WTC11 (cell line): Measurements from ENCODE around the gene RXRA. TPM values are rescaled to one million over a fixed set of nuclear protein-coding genes. Genes with fewer than 3 reads are reported as not detected.

Experiments used
- ATAC-seq: fragments of 200-7000 bp; cut with Tn5 transposase; 2 replicates; pipeline ENCODE4 v1.10.0; 2021; ENCODE audit warnings: mild to moderate bottlenecking, moderate library complexity
- CTCF ChIA-PET: fragments of 300-600 bp; sonication (Branson Sonifier 250); formaldehyde crosslinking; loops from one replicate; lab custom pipeline; 2021; ENCODE audit warnings: antibody characterized with exemption; lab: Charles Lee
- POLR2A ChIA-PET: fragments of 350-600 bp; sonication (Branson Sonifier 250); formaldehyde crosslinking; loops from one replicate; lab custom pipeline; 2021; ENCODE audit warnings: antibody characterized with exemption; lab: Charles Lee
- DNase-seq: peaks from one replicate; pipeline ENCODE4 v3.0.0; 2021; ENCODE audit warnings: low spot score
- H3K27ac Mint-ChIP-seq: 2 replicates; pipeline ENCODE4 v1.8.0; 2021; ENCODE audit warnings: mixed read lengths
- H3K27me3 Mint-ChIP-seq: 2 replicates; pipeline ENCODE4 v1.8.0; 2021; ENCODE audit warnings: low read depth, mild to moderate bottlenecking, moderate library complexity, mixed read lengths
- H3K36me3 Mint-ChIP-seq: 2 replicates; pipeline ENCODE4 v1.8.0; 2021; ENCODE audit warnings: mixed read lengths
- H3K4me1 Mint-ChIP-seq: 2 replicates; pipeline ENCODE4 v1.8.0; 2022; ENCODE audit warnings: mixed read lengths
- H3K4me3 Mint-ChIP-seq: 2 replicates; pipeline ENCODE4 v1.8.0; 2021; ENCODE audit warnings: mild to moderate bottlenecking, moderate library complexity, mixed read lengths
- H3K9me3 Mint-ChIP-seq: 2 replicates; pipeline ENCODE4 v1.8.0; 2021; ENCODE audit warnings: mixed read lengths
- ATF1 ChIP-seq: sonication (generic); formaldehyde crosslinking; IDR thresholded peaks from 2 replicates; pipeline ENCODE4 v1.8.1; 2023; ENCODE audit warnings: mild to moderate bottlenecking, moderate library complexity, missing genetic modification reagents
- CREM ChIP-seq: sonication (generic); formaldehyde crosslinking; IDR thresholded peaks from 2 replicates; pipeline ENCODE4 v1.8.1; 2022; ENCODE audit warnings: mild to moderate bottlenecking, missing genetic modification reagents, moderate library complexity
- FOXJ3 ChIP-seq: sonication (generic); formaldehyde crosslinking; IDR thresholded peaks from 2 replicates; pipeline ENCODE4 v1.9.0; 2021; ENCODE audit warnings: missing genetic modification reagents, mild to moderate bottlenecking, borderline replicate concordance
- FOXP1 ChIP-seq: sonication (generic); formaldehyde crosslinking; IDR thresholded peaks from 2 replicates; pipeline ENCODE4 v1.8.0; 2022; ENCODE audit warnings: missing genetic modification reagents, mild to moderate bottlenecking, moderate library complexity, borderline replicate concordance
- GABPB1 ChIP-seq: sonication (generic); formaldehyde crosslinking; IDR thresholded peaks from 2 replicates; pipeline ENCODE4 v1.8.1; 2023; ENCODE audit warnings: mild to moderate bottlenecking, missing genetic modification reagents
- MYBL2 ChIP-seq: sonication (generic); formaldehyde crosslinking; IDR thresholded peaks from 2 replicates; pipeline ENCODE4 v1.8.1; 2023; ENCODE audit warnings: mild to moderate bottlenecking, moderate library complexity, missing genetic modification reagents
- NR1H2 ChIP-seq: sonication (generic); formaldehyde crosslinking; IDR thresholded peaks from 2 replicates; pipeline ENCODE4 v1.9.0; 2021; ENCODE audit warnings: mild to moderate bottlenecking, moderate library complexity, missing genetic modification reagents
- NR2C2 ChIP-seq: sonication (generic); formaldehyde crosslinking; IDR thresholded peaks from 2 replicates; pipeline ENCODE4 v1.8.0; 2022; ENCODE audit warnings: mild to moderate bottlenecking, missing genetic modification reagents
- RORB ChIP-seq: fragments of 250-450 bp; sonication (Bioruptor Pico); IDR thresholded peaks from 2 replicates; pipeline ENCODE4 v1.9.0; 2021; ENCODE audit warnings: mild to moderate bottlenecking
- SMAD4 ChIP-seq: sonication (generic); formaldehyde crosslinking; IDR thresholded peaks from 2 replicates; pipeline ENCODE4 v1.8.0; 2022; ENCODE audit warnings: mild to moderate bottlenecking, missing genetic modification reagents
- TEAD1 ChIP-seq: sonication (generic); formaldehyde crosslinking; IDR thresholded peaks from 2 replicates; pipeline ENCODE4 v1.8.0; 2022; ENCODE audit warnings: mild to moderate bottlenecking, missing genetic modification reagents
- ZNF121 ChIP-seq: sonication (generic); formaldehyde crosslinking; IDR thresholded peaks from 2 replicates; pipeline ENCODE4 v1.8.0; 2023; ENCODE audit warnings: missing genetic modification reagents
- ZNF138 ChIP-seq: sonication (generic); formaldehyde crosslinking; conservative IDR thresholded peaks from 2 replicates; pipeline ENCODE4 v1.8.1; 2022; ENCODE audit warnings: mild to moderate bottlenecking, moderate library complexity, missing genetic modification reagents
- ZNF263 ChIP-seq: sonication (generic); formaldehyde crosslinking; IDR thresholded peaks from 2 replicates; pipeline ENCODE4 v1.8.1; 2022; ENCODE audit warnings: low read depth, mild to moderate bottlenecking, moderate library complexity, missing genetic modification reagents
- ZNF396 ChIP-seq: fragments of 250-450 bp; sonication (Bioruptor Pico); IDR thresholded peaks from 2 replicates; pipeline ENCODE4 v1.8.0; 2021; ENCODE audit warnings: mild to moderate bottlenecking, moderate library complexity, borderline replicate concordance
- ZNF416 ChIP-seq: fragments of 250-450 bp; sonication (Bioruptor Pico); IDR thresholded peaks from 2 replicates; pipeline ENCODE4 v1.9.0; 2021; ENCODE audit warnings: mild to moderate bottlenecking, inconsistent platforms
- ZNF423 ChIP-seq: fragments of 250-450 bp; sonication (Bioruptor Pico); IDR thresholded peaks from 2 replicates; pipeline ENCODE4 v2.1.2; 2022; ENCODE audit warnings: mild to moderate bottlenecking, moderate library complexity
- total RNA-seq: library from RNA; stranded (reverse); gene quantifications from 3 replicates; pipeline ENCODE4 v1.2.3, GENCODE V29; 2021
- TF ChIP-seq, protein P1 (sequence below): sonication (generic); formaldehyde crosslinking; IDR thresholded peaks from 2 replicates; pipeline ENCODE4 v1.8.1; 2022; ENCODE audit warnings: low read depth, mild to moderate bottlenecking, moderate library complexity, missing genetic modification reagents, borderline replicate concordance
- TF ChIP-seq, protein P2 (sequence below): fragments of 250-450 bp; sonication (Bioruptor Pico); conservative IDR thresholded peaks from 2 replicates; pipeline ENCODE4 v1.9.0; 2021; ENCODE audit warnings: mild to moderate bottlenecking
- TF ChIP-seq, protein P3 (sequence below): sonication (generic); formaldehyde crosslinking; IDR thresholded peaks from 2 replicates; pipeline ENCODE4 v1.8.0; 2022; ENCODE audit warnings: mild to moderate bottlenecking, missing genetic modification reagents
- TF ChIP-seq, protein P4 (sequence below): fragments of 250-450 bp; sonication (Bioruptor Pico); IDR thresholded peaks from 2 replicates; pipeline ENCODE4 v1.9.0; 2021; ENCODE audit warnings: mild to moderate bottlenecking, borderline replicate concordance
- TF ChIP-seq, protein P5 (sequence below): sonication (generic); formaldehyde crosslinking; IDR thresholded peaks from 2 replicates; pipeline ENCODE4 v1.8.0; 2023; ENCODE audit warnings: mild to moderate bottlenecking, missing genetic modification reagents
- TF ChIP-seq, protein P6 (sequence below): fragments of 200-600 bp; IDR thresholded peaks from 2 replicates; pipeline ENCODE4 v1.8.0; 2022; ENCODE audit warnings: antibody characterized with exemption

The RXRA gene
- total RNA-seq, 1 experiment from 2014 or later: 27.5 TPM

DNA sequence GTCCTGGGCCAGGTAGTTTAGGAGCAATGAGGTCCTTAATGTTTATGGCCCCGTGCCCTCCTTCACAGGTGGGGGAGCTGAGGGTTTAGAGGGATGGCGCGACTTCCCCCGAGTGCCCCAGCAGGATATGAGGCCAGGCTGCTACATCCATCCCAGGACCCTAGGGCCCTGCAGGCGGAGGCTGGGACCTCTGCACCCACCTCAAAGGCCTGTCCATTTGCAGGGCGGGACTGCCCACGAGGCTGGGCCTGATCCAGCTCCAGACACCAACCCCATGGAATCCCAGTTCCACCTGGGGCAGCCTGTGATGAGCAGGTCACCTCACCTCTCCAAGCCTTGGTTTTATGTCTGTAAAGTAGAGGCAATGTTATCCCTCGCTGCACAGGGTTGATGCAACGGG is 142.1 kb downstream of the RXRA start:
- TF ChIP-seq ZNF263 (CRISPR knock-in tag): no peak
- TF ChIP-seq ZNF423 (CRISPR knock-in tag): no peak
- TF ChIP-seq, protein P1, sequence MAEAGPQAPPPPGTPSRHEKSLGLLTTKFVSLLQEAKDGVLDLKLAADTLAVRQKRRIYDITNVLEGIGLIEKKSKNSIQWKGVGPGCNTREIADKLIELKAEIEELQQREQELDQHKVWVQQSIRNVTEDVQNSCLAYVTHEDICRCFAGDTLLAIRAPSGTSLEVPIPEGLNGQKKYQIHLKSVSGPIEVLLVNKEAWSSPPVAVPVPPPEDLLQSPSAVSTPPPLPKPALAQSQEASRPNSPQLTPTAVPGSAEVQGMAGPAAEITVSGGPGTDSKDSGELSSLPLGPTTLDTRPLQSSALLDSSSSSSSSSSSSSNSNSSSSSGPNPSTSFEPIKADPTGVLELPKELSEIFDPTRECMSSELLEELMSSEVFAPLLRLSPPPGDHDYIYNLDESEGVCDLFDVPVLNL: no peak
- TF ChIP-seq, protein P2, sequence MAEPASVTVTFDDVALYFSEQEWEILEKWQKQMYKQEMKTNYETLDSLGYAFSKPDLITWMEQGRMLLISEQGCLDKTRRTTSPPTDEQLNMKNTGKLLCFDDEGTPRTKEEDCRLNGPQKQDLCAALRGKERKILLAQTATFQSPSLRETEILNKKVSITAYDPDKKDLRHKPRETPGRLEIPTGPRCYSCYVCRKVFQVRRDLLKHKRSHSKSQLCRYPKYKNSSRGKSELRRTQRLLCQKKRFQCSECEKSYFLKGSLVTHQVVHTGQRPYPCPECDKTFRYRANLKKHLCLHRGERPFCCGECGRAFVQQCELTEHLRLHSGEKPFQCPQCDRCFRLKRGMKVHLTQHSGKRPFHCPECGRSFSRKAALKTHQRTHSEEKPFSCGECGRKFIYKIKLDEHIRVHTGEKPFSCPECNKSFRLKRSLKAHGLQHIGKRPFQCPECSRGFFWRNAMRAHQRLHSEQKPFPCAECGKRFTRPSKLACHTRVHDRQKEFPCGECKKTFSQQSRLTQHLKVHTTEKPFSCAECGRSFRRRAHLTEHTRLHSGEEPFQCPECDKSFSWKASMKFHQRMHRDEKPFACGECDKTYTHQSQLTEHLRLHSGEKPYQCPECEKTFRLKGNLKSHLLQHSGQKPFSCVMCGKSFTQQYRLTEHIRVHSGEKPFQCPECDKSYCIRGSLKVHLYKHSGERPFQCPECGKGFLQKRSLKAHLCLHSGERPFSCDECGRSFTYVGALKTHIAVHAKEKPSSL (CRISPR knock-in tag): no peak
- TF ChIP-seq, protein P3, sequence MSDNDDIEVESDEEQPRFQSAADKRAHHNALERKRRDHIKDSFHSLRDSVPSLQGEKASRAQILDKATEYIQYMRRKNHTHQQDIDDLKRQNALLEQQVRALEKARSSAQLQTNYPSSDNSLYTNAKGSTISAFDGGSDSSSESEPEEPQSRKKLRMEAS (CRISPR knock-in tag): no peak
- TF ChIP-seq CREM (CRISPR knock-in tag): no peak
- no peak for TF ChIP-seq ATF1 (CRISPR knock-in tag)
- no peak for TF ChIP-seq ZNF138 (CRISPR knock-in tag)
- TF ChIP-seq NR1H2: no peak
- TF ChIP-seq TEAD1 (CRISPR knock-in tag): no peak
- TF ChIP-seq FOXP1 (CRISPR knock-in tag): no peak
- TF ChIP-seq, protein P4, sequence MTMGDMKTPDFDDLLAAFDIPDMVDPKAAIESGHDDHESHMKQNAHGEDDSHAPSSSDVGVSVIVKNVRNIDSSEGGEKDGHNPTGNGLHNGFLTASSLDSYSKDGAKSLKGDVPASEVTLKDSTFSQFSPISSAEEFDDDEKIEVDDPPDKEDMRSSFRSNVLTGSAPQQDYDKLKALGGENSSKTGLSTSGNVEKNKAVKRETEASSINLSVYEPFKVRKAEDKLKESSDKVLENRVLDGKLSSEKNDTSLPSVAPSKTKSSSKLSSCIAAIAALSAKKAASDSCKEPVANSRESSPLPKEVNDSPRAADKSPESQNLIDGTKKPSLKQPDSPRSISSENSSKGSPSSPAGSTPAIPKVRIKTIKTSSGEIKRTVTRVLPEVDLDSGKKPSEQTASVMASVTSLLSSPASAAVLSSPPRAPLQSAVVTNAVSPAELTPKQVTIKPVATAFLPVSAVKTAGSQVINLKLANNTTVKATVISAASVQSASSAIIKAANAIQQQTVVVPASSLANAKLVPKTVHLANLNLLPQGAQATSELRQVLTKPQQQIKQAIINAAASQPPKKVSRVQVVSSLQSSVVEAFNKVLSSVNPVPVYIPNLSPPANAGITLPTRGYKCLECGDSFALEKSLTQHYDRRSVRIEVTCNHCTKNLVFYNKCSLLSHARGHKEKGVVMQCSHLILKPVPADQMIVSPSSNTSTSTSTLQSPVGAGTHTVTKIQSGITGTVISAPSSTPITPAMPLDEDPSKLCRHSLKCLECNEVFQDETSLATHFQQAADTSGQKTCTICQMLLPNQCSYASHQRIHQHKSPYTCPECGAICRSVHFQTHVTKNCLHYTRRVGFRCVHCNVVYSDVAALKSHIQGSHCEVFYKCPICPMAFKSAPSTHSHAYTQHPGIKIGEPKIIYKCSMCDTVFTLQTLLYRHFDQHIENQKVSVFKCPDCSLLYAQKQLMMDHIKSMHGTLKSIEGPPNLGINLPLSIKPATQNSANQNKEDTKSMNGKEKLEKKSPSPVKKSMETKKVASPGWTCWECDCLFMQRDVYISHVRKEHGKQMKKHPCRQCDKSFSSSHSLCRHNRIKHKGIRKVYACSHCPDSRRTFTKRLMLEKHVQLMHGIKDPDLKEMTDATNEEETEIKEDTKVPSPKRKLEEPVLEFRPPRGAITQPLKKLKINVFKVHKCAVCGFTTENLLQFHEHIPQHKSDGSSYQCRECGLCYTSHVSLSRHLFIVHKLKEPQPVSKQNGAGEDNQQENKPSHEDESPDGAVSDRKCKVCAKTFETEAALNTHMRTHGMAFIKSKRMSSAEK (CRISPR knock-in tag): no peak
- no peak for TF ChIP-seq RORB (CRISPR knock-in tag)
- H3K27ac Mint-ChIP-seq: no peak overlapping the region
- no peak for ATAC-seq
- DNase-seq: no peak
- ChIA-PET CTCF (no interaction called here), POLR2A (no interaction called here)
- no peaks in the 10 kb centered on the region for H3K9me3 Mint-ChIP-seq
- no peaks in the 10 kb centered on the region for H3K36me3 Mint-ChIP-seq
- H3K27me3 Mint-ChIP-seq: no peaks in the 10 kb centered on the region
- H3K4me1 Mint-ChIP-seq: no peaks in the 10 kb centered on the region
- H3K4me3 Mint-ChIP-seq: no peak overlapping the region

DNA sequence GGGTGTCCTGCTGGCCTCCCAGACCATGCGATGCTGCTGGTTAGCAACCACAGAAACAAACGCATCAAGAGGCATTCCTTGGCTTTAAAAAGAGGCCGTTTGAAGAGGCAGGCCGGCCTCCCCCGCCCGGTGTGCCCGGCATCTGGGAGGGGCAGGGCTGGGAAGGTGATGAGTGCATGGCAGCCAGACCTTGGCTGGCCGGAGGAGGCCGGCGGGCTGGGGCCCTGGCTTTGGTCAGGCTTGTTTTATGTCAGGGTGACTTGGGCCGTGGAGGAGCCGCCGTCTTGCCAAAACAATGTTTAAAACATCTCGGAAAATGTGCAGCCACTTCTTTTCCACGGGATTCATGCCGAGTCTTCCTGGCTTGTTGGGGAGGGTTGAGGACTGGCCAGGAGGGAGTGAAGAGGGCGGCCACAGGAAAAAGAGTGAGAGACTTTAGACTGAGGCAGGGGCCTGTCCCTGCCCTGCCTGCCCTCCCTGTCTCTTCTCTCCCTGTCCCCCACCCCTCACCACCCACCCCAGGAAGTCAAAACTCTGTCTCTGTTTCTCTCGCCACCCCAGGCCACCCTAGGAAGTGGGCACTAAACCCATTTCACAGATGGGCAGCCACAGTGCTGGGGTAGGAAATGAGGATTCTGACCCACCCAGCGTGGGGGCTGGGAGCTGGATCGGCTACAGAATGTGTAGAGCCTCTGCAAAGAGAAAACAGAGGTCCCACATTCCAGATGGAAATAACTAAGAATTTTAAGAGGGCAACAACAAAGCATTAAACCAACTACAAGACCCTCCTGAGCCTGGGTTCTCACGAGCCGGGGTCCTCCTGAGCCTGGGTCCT is 143.0 kb downstream of the RXRA start:
- no peak overlapping the region for H3K27ac Mint-ChIP-seq
- H3K36me3 Mint-ChIP-seq: no peaks in the 10 kb centered on the region
- no peaks in the 10 kb centered on the region for H3K27me3 Mint-ChIP-seq
- DNase-seq (no peak), ATAC-seq (no peak)
- POLR2A ChIA-PET: no interaction called here
- no peaks in the 10 kb centered on the region for H3K4me1 Mint-ChIP-seq
- H3K9me3 Mint-ChIP-seq: no peaks in the 10 kb centered on the region
- CTCF ChIA-PET: no interaction called here
- no peak overlapping the region for H3K4me3 Mint-ChIP-seq
- TF ChIP-seq MYBL2: no peak
- no peak for TF ChIP-seq NR1H2
- TF ChIP-seq, protein P5, sequence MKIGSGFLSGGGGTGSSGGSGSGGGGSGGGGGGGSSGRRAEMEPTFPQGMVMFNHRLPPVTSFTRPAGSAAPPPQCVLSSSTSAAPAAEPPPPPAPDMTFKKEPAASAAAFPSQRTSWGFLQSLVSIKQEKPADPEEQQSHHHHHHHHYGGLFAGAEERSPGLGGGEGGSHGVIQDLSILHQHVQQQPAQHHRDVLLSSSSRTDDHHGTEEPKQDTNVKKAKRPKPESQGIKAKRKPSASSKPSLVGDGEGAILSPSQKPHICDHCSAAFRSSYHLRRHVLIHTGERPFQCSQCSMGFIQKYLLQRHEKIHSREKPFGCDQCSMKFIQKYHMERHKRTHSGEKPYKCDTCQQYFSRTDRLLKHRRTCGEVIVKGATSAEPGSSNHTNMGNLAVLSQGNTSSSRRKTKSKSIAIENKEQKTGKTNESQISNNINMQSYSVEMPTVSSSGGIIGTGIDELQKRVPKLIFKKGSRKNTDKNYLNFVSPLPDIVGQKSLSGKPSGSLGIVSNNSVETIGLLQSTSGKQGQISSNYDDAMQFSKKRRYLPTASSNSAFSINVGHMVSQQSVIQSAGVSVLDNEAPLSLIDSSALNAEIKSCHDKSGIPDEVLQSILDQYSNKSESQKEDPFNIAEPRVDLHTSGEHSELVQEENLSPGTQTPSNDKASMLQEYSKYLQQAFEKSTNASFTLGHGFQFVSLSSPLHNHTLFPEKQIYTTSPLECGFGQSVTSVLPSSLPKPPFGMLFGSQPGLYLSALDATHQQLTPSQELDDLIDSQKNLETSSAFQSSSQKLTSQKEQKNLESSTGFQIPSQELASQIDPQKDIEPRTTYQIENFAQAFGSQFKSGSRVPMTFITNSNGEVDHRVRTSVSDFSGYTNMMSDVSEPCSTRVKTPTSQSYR (CRISPR knock-in tag): no peak
- TF ChIP-seq SMAD4 (CRISPR knock-in tag): no peak
- TF ChIP-seq ZNF416 (CRISPR knock-in tag): no peak
- no peak for TF ChIP-seq ZNF423 (CRISPR knock-in tag)
- no peak for TF ChIP-seq ZNF121
- no peak for TF ChIP-seq ZNF396 (CRISPR knock-in tag)
- no peak for TF ChIP-seq ZNF138 (CRISPR knock-in tag)
- no peak for TF ChIP-seq GABPB1 (CRISPR knock-in tag)
- TF ChIP-seq NR2C2 (CRISPR knock-in tag): no peak
- TF ChIP-seq FOXJ3 (CRISPR knock-in tag): no peak
- TF ChIP-seq, protein P6, sequence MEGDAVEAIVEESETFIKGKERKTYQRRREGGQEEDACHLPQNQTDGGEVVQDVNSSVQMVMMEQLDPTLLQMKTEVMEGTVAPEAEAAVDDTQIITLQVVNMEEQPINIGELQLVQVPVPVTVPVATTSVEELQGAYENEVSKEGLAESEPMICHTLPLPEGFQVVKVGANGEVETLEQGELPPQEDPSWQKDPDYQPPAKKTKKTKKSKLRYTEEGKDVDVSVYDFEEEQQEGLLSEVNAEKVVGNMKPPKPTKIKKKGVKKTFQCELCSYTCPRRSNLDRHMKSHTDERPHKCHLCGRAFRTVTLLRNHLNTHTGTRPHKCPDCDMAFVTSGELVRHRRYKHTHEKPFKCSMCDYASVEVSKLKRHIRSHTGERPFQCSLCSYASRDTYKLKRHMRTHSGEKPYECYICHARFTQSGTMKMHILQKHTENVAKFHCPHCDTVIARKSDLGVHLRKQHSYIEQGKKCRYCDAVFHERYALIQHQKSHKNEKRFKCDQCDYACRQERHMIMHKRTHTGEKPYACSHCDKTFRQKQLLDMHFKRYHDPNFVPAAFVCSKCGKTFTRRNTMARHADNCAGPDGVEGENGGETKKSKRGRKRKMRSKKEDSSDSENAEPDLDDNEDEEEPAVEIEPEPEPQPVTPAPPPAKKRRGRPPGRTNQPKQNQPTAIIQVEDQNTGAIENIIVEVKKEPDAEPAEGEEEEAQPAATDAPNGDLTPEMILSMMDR: no peak
